Measurements from ENCODE around the gene CST9. TPM values are rescaled to one million over a fixed set of nuclear protein-coding genes. Genes with fewer than 3 reads are reported as not detected.

CST9 gene
- total and polyA plus RNA-seq, 10 of the 15 experiments (the other 5 are each of a cell fraction or from before 2014, with no cell fraction given): not detected

DNA sequence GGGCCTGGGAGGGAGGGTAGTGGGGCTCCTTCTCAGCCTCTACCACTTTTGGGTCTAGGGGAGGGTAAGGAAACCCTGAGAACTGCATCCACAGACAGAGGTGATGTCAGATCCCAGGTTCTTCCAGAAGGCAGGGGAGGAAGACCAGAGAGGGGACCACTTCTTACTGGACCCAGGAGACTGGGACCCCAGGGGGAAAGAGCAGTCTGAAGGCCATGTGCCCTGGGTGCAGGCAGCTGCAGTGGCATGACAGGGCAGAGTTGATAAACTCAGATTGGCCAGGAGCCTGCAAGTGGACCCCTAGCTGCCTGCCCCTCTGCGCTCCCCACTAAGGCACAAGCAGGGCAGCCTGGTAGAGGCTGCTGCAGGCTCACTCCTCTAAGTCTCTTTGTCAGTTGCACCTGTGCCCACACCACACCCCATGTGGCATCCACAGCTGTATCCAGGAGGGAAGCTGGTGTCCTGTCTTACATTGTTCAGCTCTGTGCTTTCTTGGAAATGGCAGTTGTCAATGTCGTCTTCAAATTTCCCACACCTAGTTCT is 40.1 kb downstream of the CST9 start:
- DNase-seq (ENCODE audit: low read depth, low spot score) (no peak), FAIRE-seq (no peak), ATAC-seq (no peak)
- in situ Hi-C loops (cut with MboI) (no loop called here), intact Hi-C loops (cut with micrococcal nuclease; ENCODE audit: unreplicated experiment) (no loop called here)
- SMC1A ChIA-PET (ENCODE audit: uncharacterized antibody, unreplicated experiment): no interaction called here
- H3K27me3 ChIP-seq (replicated peaks in 1 of 2; ENCODE audit: control insufficient read depth in 2 of 2, insufficient read depth in 2 of 2, low read length in 1 of 2): no peaks in the 10 kb centered on the region; a peak in 2 of 4 replicates
- 80% methylated on average over 2 of the region's 2 CpGs for WGBS (ENCODE audit: insufficient coverage, insufficient replicate concordance, low lambda C conversion rate, missing lambda C conversion rate)
- CTCF ChIA-PET: no interaction called here
- no peak overlapping the region for H2AFZ ChIP-seq (ENCODE audit: control insufficient read depth, low read depth, low read length)
- POLR2A ChIA-PET: no interaction called here
- no peaks in the 10 kb centered on the region for H4K20me1 ChIP-seq (ENCODE audit: control insufficient read depth, insufficient read depth)
- H3K36me3 ChIP-seq (ENCODE audit: control insufficient read depth in 2 of 2, insufficient read depth in 2 of 2, low read length in 1 of 2): no peaks in the 10 kb centered on the region
- TF ChIP-seq, protein P1, sequence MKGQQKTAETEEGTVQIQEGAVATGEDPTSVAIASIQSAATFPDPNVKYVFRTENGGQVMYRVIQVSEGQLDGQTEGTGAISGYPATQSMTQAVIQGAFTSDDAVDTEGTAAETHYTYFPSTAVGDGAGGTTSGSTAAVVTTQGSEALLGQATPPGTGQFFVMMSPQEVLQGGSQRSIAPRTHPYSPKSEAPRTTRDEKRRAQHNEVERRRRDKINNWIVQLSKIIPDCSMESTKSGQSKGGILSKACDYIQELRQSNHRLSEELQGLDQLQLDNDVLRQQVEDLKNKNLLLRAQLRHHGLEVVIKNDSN (IDR thresholded peaks at IDR 0.05; ENCODE audit: borderline replicate concordance, extremely low read length, insufficient read depth, low read depth, low read length): no peak
- TF ChIP-seq ZNF24 (IDR thresholded peaks at IDR 0.05) (no peak), SMAD5 (IDR thresholded peaks at IDR 0.05; ENCODE audit: low read depth) (no peak), NRF1 (conservative IDR thresholded peaks at IDR 0.05; ENCODE audit: low read depth, low read length) (no peak), NBN (IDR thresholded peaks at IDR 0.05) (no peak), ETV6 (conservative IDR thresholded peaks at IDR 0.05 in 1 of 2, IDR thresholded peaks at IDR 0.05 in 1 of 2; ENCODE audit: borderline replicate concordance in 1 of 2, low read depth in 1 of 2) (no peak), SUZ12 (IDR thresholded peaks at IDR 0.05; ENCODE audit: unreplicated experiment) (no peak), CREM (IDR thresholded peaks at IDR 0.05; ENCODE audit: low read depth) (no peak), RAD51 (IDR thresholded peaks at IDR 0.05) (no peak)
- TF ChIP-seq, protein P2, sequence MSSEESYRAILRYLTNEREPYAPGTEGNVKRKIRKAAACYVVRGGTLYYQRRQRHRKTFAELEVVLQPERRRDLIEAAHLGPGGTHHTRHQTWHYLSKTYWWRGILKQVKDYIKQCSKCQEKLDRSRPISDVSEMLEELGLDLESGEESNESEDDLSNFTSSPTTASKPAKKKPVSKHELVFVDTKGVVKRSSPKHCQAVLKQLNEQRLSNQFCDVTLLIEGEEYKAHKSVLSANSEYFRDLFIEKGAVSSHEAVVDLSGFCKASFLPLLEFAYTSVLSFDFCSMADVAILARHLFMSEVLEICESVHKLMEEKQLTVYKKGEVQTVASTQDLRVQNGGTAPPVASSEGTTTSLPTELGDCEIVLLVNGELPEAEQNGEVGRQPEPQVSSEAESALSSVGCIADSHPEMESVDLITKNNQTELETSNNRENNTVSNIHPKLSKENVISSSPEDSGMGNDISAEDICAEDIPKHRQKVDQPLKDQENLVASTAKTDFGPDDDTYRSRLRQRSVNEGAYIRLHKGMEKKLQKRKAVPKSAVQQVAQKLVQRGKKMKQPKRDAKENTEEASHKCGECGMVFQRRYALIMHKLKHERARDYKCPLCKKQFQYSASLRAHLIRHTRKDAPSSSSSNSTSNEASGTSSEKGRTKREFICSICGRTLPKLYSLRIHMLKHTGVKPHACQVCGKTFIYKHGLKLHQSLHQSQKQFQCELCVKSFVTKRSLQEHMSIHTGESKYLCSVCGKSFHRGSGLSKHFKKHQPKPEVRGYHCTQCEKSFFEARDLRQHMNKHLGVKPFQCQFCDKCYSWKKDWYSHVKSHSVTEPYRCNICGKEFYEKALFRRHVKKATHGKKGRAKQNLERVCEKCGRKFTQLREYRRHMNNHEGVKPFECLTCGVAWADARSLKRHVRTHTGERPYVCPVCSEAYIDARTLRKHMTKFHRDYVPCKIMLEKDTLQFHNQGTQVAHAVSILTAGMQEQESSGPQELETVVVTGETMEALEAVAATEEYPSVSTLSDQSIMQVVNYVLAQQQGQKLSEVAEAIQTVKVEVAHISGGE (CRISPR knock-in tag; IDR thresholded peaks at IDR 0.05): no peak
- TF ChIP-seq, protein P3, sequence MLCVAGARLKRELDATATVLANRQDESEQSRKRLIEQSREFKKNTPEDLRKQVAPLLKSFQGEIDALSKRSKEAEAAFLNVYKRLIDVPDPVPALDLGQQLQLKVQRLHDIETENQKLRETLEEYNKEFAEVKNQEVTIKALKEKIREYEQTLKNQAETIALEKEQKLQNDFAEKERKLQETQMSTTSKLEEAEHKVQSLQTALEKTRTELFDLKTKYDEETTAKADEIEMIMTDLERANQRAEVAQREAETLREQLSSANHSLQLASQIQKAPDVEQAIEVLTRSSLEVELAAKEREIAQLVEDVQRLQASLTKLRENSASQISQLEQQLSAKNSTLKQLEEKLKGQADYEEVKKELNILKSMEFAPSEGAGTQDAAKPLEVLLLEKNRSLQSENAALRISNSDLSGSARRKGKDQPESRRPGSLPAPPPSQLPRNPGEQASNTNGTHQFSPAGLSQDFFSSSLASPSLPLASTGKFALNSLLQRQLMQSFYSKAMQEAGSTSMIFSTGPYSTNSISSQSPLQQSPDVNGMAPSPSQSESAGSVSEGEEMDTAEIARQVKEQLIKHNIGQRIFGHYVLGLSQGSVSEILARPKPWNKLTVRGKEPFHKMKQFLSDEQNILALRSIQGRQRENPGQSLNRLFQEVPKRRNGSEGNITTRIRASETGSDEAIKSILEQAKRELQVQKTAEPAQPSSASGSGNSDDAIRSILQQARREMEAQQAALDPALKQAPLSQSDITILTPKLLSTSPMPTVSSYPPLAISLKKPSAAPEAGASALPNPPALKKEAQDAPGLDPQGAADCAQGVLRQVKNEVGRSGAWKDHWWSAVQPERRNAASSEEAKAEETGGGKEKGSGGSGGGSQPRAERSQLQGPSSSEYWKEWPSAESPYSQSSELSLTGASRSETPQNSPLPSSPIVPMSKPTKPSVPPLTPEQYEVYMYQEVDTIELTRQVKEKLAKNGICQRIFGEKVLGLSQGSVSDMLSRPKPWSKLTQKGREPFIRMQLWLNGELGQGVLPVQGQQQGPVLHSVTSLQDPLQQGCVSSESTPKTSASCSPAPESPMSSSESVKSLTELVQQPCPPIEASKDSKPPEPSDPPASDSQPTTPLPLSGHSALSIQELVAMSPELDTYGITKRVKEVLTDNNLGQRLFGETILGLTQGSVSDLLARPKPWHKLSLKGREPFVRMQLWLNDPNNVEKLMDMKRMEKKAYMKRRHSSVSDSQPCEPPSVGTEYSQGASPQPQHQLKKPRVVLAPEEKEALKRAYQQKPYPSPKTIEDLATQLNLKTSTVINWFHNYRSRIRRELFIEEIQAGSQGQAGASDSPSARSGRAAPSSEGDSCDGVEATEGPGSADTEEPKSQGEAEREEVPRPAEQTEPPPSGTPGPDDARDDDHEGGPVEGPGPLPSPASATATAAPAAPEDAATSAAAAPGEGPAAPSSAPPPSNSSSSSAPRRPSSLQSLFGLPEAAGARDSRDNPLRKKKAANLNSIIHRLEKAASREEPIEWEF (IDR thresholded peaks at IDR 0.05; ENCODE audit: insufficient replicate concordance, low read depth, low read length): no peak
- H3K4me2 ChIP-seq (ENCODE audit: control insufficient read depth, insufficient read depth): no peak overlapping the region
- no peaks in the 10 kb centered on the region for H3K4me1 ChIP-seq (ENCODE audit: control insufficient read depth, insufficient read depth, low read length)
- no peak overlapping the region for H3K4me3 ChIP-seq
- H3K9me3 ChIP-seq (replicated peaks; ENCODE audit: control insufficient read depth, insufficient read depth, low read length): peaks cover 1% of the 10 kb centered on the region; the same call in 1 of the 3 replicates
- no peak overlapping the region for H3K27ac ChIP-seq (ENCODE audit: control insufficient read depth, insufficient read depth)
- no peak overlapping the region for H3K9ac ChIP-seq (ENCODE audit: control insufficient read depth, insufficient read depth, low read length)
- no peaks in the 10 kb centered on the region for H3K79me2 ChIP-seq (ENCODE audit: control insufficient read depth, insufficient read depth, low read length)
- RAD21 ChIA-PET (ENCODE audit: unreplicated experiment): no interaction called here
- BruUV-seq (replicated peaks): no TSS peak
